Posterior cingulate gyrus (tissue), 11 donors: Measurements from ENCODE around the gene PBX1.

Experiments used
- DNase-seq, 10 donors: peaks; one replicate each; pipeline versions ENCODE4 v3.0.0 to v3.0.0-alpha.2; 2020 to 2021; ENCODE audit warnings: mixed read lengths in 3 of 10
- intact Hi-C: fragments of 100-400 bp; cut with DNase I; formaldehyde crosslinking; loops from one replicate; pipeline ENCODE4 v1.15.1; 2023

PBX1 gene

DNA sequence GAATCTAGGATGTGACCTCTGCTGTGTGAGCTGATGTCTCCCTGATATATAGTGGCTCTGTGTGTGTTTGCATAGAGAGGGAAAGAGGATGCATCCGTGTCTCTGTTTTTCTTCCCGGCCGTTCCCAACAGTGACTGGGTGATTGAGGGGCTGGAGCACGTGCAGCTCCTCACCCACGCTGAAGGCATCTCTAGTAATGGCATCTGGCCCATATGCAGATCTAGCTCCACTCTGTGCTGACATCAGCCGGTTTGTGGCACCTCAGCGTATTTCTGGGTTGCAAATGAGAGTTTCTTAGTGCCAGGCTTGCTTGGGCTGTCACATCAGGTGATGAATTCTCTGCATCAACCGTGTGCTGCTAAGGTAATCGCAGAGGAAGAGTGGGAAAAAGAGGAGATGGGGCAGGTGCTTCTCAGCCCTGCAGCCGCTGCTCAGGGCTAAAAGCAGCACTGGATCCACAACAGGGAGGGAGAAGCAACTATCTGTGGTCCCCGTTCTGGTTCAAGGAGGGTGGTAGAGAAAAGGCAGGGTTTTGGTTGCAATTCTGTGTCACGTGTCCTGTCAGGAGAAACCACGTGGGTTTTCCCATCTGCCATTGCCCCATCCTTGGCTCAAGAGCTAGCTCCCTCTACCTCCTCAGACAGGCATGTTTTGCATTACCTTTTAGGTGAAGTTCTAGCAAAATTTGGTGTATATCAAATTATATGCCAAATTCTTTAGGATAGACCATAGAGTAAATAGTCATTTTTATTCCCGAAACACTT is 282.9 kb downstream of the PBX1 start:
- DNase-seq, result peak in 7 of 10 donors; percentile 12 to 79 (median 14)
- intact Hi-C loops, result no loop called here

DNA sequence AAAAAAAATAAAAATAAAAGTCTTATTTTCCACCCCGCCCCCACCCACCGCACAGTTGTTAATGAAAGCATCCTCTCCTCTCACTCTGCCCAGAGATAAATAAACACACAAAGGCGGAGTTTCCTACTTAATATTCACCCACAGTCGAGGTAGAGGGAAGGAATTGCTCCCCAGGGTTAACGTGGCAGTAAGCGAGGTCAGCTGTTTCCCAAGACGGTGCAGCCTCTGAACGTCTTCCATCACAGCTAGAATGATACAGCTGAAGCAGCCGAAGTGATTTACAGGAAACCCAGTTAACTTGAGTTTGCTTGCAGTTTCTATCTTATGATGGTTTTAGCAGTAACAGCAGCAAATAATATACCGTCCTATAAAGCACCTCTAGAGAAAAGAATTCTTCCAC is 283.9 kb downstream of the PBX1 start:
- intact Hi-C loops, result no loop called here
- no peak for DNase-seq

- no peak for DNase-seq
- intact Hi-C loops, result no loop called here
Measured at GRCh38 chr1:164843743-164844500, 284.9 kb downstream of the PBX1 start.

- intact Hi-C loops, result no loop called here
- no peak for DNase-seq
Measured at GRCh38 chr1:164846731-164847691, 288.0 kb downstream of the PBX1 start.

- no peak for DNase-seq
- intact Hi-C loops, result no loop called here
Measured at GRCh38 chr1:164853146-164853545, 294.2 kb downstream of the PBX1 start.

GRCh38 chr1:164855716-164856329 is 296.8 kb downstream of the PBX1 start:
- intact Hi-C loops, result no loop called here
- DNase-seq, result no peak

DNA sequence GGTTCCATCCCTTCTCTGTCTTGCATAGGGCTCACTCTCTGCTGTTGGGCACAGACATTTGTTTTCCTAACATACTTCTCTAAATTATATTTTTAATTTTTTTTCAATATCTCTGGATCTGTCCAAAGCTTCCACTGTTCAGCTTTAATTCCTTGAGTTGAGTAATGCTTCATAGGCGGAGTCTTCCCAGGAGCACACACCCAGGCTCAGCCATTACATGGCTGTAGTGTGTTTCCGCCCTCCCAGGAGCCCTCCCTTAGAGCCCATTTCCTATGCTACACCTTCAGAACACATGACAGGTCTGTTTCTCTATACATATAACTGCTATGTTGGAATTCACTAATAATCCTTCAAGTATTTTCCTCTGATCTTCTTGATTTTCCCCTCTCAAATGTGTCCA is 297.4 kb downstream of the PBX1 start:
- no peak for DNase-seq
- intact Hi-C loops, result no loop called here

DNA sequence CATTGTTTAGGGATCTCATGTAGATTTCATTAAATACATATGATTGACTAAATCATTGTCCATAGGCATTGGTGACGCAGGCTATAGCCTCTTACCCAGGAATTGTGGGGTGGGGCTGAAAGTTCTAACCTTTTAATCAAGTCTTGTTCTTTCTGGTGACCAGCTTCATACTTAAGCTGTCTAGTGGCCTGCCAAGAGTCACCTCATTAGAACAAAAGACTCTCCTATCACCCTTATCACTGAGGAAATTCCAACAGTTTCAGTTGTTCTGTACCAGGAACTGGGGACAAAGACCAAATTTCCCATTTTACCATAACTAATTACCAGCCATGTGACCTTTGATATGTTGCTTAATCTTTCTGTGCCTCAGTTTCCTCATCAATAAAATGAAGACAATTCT is 298.5 kb downstream of the PBX1 start:
- intact Hi-C loops, result no loop called here
- no peak for DNase-seq

GRCh38 chr1:164858096-164858632 is 299.2 kb downstream of the PBX1 start:
- DNase-seq, result no peak
- intact Hi-C loops, result no loop called here

GRCh38 chr1:164861632-164862031 is 302.6 kb downstream of the PBX1 start:
- no peak for DNase-seq
- intact Hi-C loops, result no loop called here

GRCh38 chr1:164863056-164863455 is 304.1 kb downstream of the PBX1 start:
- intact Hi-C loops, result no loop called here
- no peak for DNase-seq

DNA sequence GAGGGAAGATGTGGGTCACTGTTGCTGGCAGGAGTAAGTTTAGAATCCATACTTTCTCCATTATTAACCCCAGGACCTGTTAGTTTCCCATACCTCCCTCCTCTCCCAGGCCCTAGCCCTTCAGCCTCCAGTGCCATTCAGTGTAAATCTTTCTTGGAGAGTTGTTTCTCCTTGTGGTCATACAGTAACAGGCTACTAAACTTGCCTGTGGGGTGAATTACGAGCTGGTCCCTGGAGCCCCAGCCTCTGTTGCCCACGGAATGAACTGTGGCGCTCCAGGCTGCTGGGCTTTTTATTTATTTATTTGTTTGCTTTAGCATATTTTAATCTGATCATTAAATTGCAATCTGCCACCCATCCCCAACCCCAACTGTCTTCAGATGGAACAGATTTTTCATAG is 305.2 kb downstream of the PBX1 start:
- no peak for DNase-seq
- intact Hi-C loops, result no loop called here

DNA sequence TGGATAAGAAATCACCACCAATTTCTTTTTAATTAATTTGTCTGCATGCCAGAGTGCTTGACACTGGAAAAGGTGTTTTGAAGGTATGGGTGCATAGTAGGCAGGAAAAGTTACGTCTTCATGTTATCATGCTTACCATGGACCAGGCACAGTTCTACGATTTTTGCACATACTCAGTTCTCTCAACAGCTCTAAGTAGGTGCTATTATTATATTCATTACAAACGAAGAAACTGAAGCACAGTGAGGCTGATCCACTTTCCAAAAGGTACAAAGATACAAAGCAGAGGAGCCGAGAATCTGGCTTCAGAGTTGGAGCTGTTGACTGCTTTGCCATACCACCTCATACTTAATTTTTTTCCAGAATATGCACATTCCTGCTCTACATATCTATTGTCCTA is 306.4 kb downstream of the PBX1 start:
- DNase-seq, result no peak
- intact Hi-C loops, result no loop called here

DNA sequence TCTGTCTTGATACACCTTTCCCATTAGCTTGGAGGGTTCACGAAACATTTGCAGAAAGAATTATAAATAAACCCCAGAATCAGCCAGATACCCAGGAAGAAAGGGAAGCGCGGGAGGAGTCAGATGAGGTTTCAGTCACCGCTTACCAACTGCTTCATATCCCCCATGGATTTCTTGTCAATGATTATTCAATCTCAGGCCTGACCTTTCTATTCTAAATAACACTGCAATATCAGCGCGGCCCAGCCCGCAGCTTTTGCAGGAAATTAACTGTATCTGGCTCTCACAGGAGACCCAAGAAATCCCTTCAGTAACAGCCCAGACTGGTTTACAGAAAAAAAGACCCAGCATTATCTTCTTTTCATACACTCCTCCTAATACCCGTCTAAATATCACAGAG is 308.6 kb downstream of the PBX1 start:
- intact Hi-C loops, result no loop called here

DNA sequence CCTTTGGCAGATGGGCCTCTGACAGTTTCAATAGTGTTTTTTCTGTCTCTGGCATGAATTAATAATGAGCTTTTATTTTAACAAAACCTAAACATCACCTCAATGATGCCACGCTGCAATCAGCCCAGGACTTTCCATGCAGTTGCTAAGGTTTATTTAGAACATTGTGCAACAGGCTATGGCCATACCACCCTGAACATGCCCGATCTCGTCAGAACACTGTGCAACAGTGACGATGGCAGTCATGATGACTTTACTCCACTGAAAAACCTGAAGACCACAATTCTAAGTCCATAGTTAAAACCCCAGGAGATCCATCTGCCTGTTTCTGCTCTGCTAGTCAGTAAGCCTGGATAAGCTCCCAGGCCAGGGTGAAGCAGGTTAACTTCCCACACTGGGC is 310.0 kb downstream of the PBX1 start:
- intact Hi-C loops, result no loop called here
- no peak for DNase-seq

More for the DNA sequence above, 308.6 kb downstream of the PBX1 start:
- DNase-seq, result no peak

GRCh38 chr1:164875518-164875917 is 316.5 kb downstream of the PBX1 start:
- DNase-seq, result no peak
- intact Hi-C loops, result no loop called here

- intact Hi-C loops, result no loop called here
- no peak for DNase-seq
Measured at GRCh38 chr1:164876398-164877116, 317.6 kb downstream of the PBX1 start.

GRCh38 chr1:164880199-164880598 is 321.2 kb downstream of the PBX1 start:
- intact Hi-C loops, result no loop called here
- no peak for DNase-seq

GRCh38 chr1:164880644-164881043 is 321.7 kb downstream of the PBX1 start:
- intact Hi-C loops, result no loop called here
- DNase-seq, result no peak

- no peak for DNase-seq
- intact Hi-C loops, result no loop called here
Measured at GRCh38 chr1:164885311-164885710, 326.3 kb downstream of the PBX1 start.
